GM18526 (cell line): Measurements from ENCODE around the gene PDE2A.

Experiments
- POLR2A ChIP-seq: IDR thresholded peaks from 3 replicates; pipeline ENCODE4 v1.6.1; 2011; ENCODE audit not compliant: insufficient read length; ENCODE audit errors: extremely low read depth

Gene PDE2A

GRCh38 chr11:72681226-72682153, 7.3 kb upstream of the PDE2A start:
- TF ChIP-seq POLR2A: no peak

- no peak for TF ChIP-seq POLR2A
Measured at GRCh38 chr11:72680624-72681158, 6.5 kb upstream of the PDE2A start.

GRCh38 chr11:72679869-72680268, 5.6 kb upstream of the PDE2A start:
- TF ChIP-seq POLR2A: no peak

GRCh38 chr11:72678524-72678923, 4.3 kb upstream of the PDE2A start:
- no peak for TF ChIP-seq POLR2A

- TF ChIP-seq POLR2A: no peak
Measured at GRCh38 chr11:72676861-72677341, 2.7 kb upstream of the PDE2A start.

- TF ChIP-seq POLR2A: no peak
Measured at GRCh38 chr11:72675221-72675620, 999 bp upstream of the PDE2A start.

GRCh38 chr11:72673284-72673942, 809 bp downstream of the PDE2A start:
- TF ChIP-seq POLR2A: no peak

GRCh38 chr11:72672597-72673238, 1.5 kb downstream of the PDE2A start:
- no peak for TF ChIP-seq POLR2A

GRCh38 chr11:72671152-72672099, 2.8 kb downstream of the PDE2A start:
- no peak for TF ChIP-seq POLR2A

- TF ChIP-seq POLR2A: no peak
Measured at GRCh38 chr11:72670041-72670440, 4.2 kb downstream of the PDE2A start.

- TF ChIP-seq POLR2A: no peak
Measured at GRCh38 chr11:72669527-72669926, 4.7 kb downstream of the PDE2A start.

- no peak for TF ChIP-seq POLR2A
Measured at GRCh38 chr11:72668629-72669347, 5.4 kb downstream of the PDE2A start.

GRCh38 chr11:72665911-72666472, 8.2 kb downstream of the PDE2A start:
- TF ChIP-seq POLR2A: no peak
